ENCODE measurements around the gene KIF26B. TPM values are rescaled to one million over a fixed set of nuclear protein-coding genes. Genes with fewer than 3 reads are reported as not detected.
A peak's percentile ranks its signal among the peaks of the same experiment; 100 is the strongest.

Gene KIF26B
- polyA plus RNA-seq, 1 donor from 2014 or later = 6.3 TPM

GRCh38 chr1:245325922-245326795, 171.4 kb downstream of the KIF26B start:
- Histone ChIP-seq H4K20me1 (ENCODE audit: insufficient read depth) (no peaks in the 10 kb centered on the region), H3K27ac (ENCODE audit: low read length) (no peak overlapping the region), H3K27me3 (ENCODE audit: insufficient read depth, low read depth, low read length) (no peaks in the 10 kb centered on the region), H3K4me2 (ENCODE audit: low read length) (no peak overlapping the region), H3K36me3 (ENCODE audit: insufficient read depth, low read length) (no peaks in the 10 kb centered on the region), H3F3A (ENCODE audit: insufficient read depth, low read length, poor library complexity, severe bottlenecking) (no peaks in the 10 kb centered on the region), H3K9me2 (ENCODE audit: insufficient read depth, low read length) (no peaks in the 10 kb centered on the region), H3K79me2 (replicated peaks; ENCODE audit: insufficient read depth, low read length) (no peaks in the 10 kb centered on the region), H3K4me3 (ENCODE audit: low read length) (no peak overlapping the region), H3K9ac (ENCODE audit: low read length) (no peak overlapping the region), H2AFZ (ENCODE audit: low read depth, low read length) (no peak overlapping the region), H3K9me3 (ENCODE audit: low read length) (no peaks in the 10 kb centered on the region)
- TF ChIP-seq EZH2 (IDR thresholded peaks at IDR 0.05; ENCODE audit: borderline replicate concordance, insufficient read depth, low read length, poor library complexity, severe bottlenecking) = no peak
- TF ChIP-seq TAF1 (IDR thresholded peaks at IDR 0.05; ENCODE audit: low read depth) = no peak
- no peak for TF ChIP-seq RAD21 (conservative IDR thresholded peaks at IDR 0.05)
- no peak for TF ChIP-seq CTCF (IDR thresholded peaks at IDR 0.05; ENCODE audit: poor library complexity, severe bottlenecking)
- no peak for TF ChIP-seq EP300 (conservative IDR thresholded peaks at IDR 0.05; ENCODE audit: poor library complexity, severe bottlenecking)
- no peak for TF ChIP-seq REST (IDR thresholded peaks at IDR 0.05; ENCODE audit: borderline replicate concordance)
- no peak for TF ChIP-seq MXI1 (conservative IDR thresholded peaks at IDR 0.05; ENCODE audit: poor library complexity, severe bottlenecking)

GRCh38 chr1:245327360-245327759, 172.6 kb downstream of the KIF26B start:
- Histone ChIP-seq H3K9ac (ENCODE audit: low read length) (no peak overlapping the region), H3K4me2 (ENCODE audit: low read length) (no peak overlapping the region), H3K27me3 (ENCODE audit: insufficient read depth, low read depth, low read length) (no peaks in the 10 kb centered on the region), H3K36me3 (ENCODE audit: insufficient read depth, low read length) (no peaks in the 10 kb centered on the region), H3F3A (ENCODE audit: insufficient read depth, low read length, poor library complexity, severe bottlenecking) (no peaks in the 10 kb centered on the region), H3K9me2 (ENCODE audit: insufficient read depth, low read length) (no peaks in the 10 kb centered on the region), H3K27ac (ENCODE audit: low read length) (no peak overlapping the region), H2AFZ (ENCODE audit: low read depth, low read length) (no peak overlapping the region), H3K9me3 (ENCODE audit: low read length) (no peaks in the 10 kb centered on the region), H3K79me2 (replicated peaks; ENCODE audit: insufficient read depth, low read length) (no peaks in the 10 kb centered on the region), H3K4me3 (ENCODE audit: low read length) (no peak overlapping the region), H4K20me1 (ENCODE audit: insufficient read depth) (no peaks in the 10 kb centered on the region)
- TF ChIP-seq REST (IDR thresholded peaks at IDR 0.05; ENCODE audit: borderline replicate concordance) (peak; percentile 45), SMC3 (conservative IDR thresholded peaks at IDR 0.05; ENCODE audit: poor library complexity) (no peak)

Data from neural cell (in vitro differentiated cells).